NAMALWA (cell line): Measurements from ENCODE around the gene RDH8.
A peak's percentile ranks its signal among the peaks of the same experiment; 100 is the strongest.
"Not testable (repeated sequence)": the region's sequence is repeated elsewhere in the genome, so short reads cannot be mapped to it uniquely, and the experiment has no call there.

ENCODE experiments used
- DNase-seq: peaks from one replicate; pipeline ENCODE4 v3.0.0-alpha.2; 2015; ENCODE audit warnings: low spot score

RDH8 gene

GRCh38 chr19:10006335-10006708 lies 7.0 kb upstream of the RDH8 start:
- no peak for DNase-seq

GRCh38 chr19:10006752-10007323 lies 6.4 kb upstream of the RDH8 start:
- DNase-seq: no peak

- no peak for DNase-seq
These were observed 5.7 kb upstream of the RDH8 start for GRCh38 chr19:10007371-10008183.

GRCh38 chr19:10008184-10008765 lies 5.0 kb upstream of the RDH8 start:
- no peak for DNase-seq

- DNase-seq: no peak
These were observed 3.5 kb upstream of the RDH8 start for GRCh38 chr19:10009714-10010224.

GRCh38 chr19:10010247-10010691 lies 3.0 kb upstream of the RDH8 start, which contains the start of gene COL5A3:
COL5A3 (minus strand) TSS chr19:10010504; CDS start chr19:10010385, 119 bp downstream.
- DNase-seq: no peak

- no peak for DNase-seq
These were observed 2.3 kb upstream of the RDH8 start for GRCh38 chr19:10010939-10011338.

GRCh38 chr19:10011974-10012373 lies 1.3 kb upstream of the RDH8 start:
- DNase-seq: no peak

- no peak for DNase-seq
These were observed 743 bp downstream of the RDH8 start for GRCh38 chr19:10013834-10014618.

- DNase-seq: no peak
These were observed 5.0 kb downstream of the RDH8 start for GRCh38 chr19:10018263-10018662.

GRCh38 chr19:10018786-10019185 lies 5.5 kb downstream of the RDH8 start:
- no peak for DNase-seq

GRCh38 chr19:10019246-10019645 lies 6.0 kb downstream of the RDH8 start:
- no peak for DNase-seq

- DNase-seq: no peak
These were observed 7.6 kb downstream of the RDH8 start for GRCh38 chr19:10020851-10021250.

- DNase-seq: no peak
These were observed 8.2 kb downstream of the RDH8 start for GRCh38 chr19:10021446-10021845.

GRCh38 chr19:10021863-10022262 lies 8.6 kb downstream of the RDH8 start:
- no peak for DNase-seq

- not testable (repeated sequence) for DNase-seq
These were observed 9.8 kb downstream of the RDH8 start for GRCh38 chr19:10023096-10023495.

GRCh38 chr19:10026744-10027143 lies 13.5 kb downstream of the RDH8 start:
- DNase-seq: no peak

- peak; percentile 85 for DNase-seq
These were observed 14.1 kb downstream of the RDH8 start for GRCh38 chr19:10027158-10027997.

GRCh38 chr19:10033614-10034013 lies 20.3 kb downstream of the RDH8 start:
- no peak for DNase-seq

- DNase-seq: no peak
These were observed 23.4 kb downstream of the RDH8 start for GRCh38 chr19:10036601-10037071.

GRCh38 chr19:10037367-10037766 lies 24.1 kb downstream of the RDH8 start:
- DNase-seq: no peak
